Psoas muscle (tissue), 8 donors: Measurements from ENCODE around the gene SCML2. TPM values are rescaled to one million over a fixed set of nuclear protein-coding genes. Genes with fewer than 3 reads are reported as not detected.
"Not testable (repeated sequence)": the region's sequence is repeated elsewhere in the genome, so short reads cannot be mapped to it uniquely, and the experiment has no call there.

Experiments
- ATAC-seq, 4 donors: fragments of 200-7000 bp; cut with Tn5 transposase; one replicate each; pipeline ENCODE4 v1.9.1; 2020; ENCODE audit warnings: moderate library complexity in 3 of 4, mild to moderate bottlenecking in 2 of 4
- DNase-seq, 2 donors: peaks; one replicate each; pipeline ENCODE4 v3.0.0-alpha.2; 2020
- H3K27ac ChIP-seq: fragments of 200-600 bp; one replicate; pipeline ENCODE4 v1.8.0; 2022
- H3K27me3 ChIP-seq, 3 donors: fragments of 200-600 bp in 1 of 3; one replicate each; pipeline versions ENCODE4 v1.6.1 to v1.8.0; 2013 to 2022; ENCODE audit warnings: low read length in 2 of 3, mild to moderate bottlenecking in 2 of 3, moderate library complexity in 1 of 3; ENCODE audit not compliant: insufficient read depth in 3 of 3
- H3K36me3 ChIP-seq, 2 donors: fragments of 200-600 bp in 1 of 2; one replicate each; pipeline versions ENCODE4 v1.6.1 to v1.8.0; 2013 to 2022; ENCODE audit warnings: low read depth in 1 of 2, mild to moderate bottlenecking in 1 of 2, moderate library complexity in 1 of 2; ENCODE audit not compliant: insufficient read depth in 1 of 2
- H3K4me1 ChIP-seq: fragments of 200-600 bp; one replicate; pipeline ENCODE4 v1.8.0; 2022
- H3K4me3 ChIP-seq: fragments of 200-600 bp; one replicate; pipeline ENCODE4 v1.8.0; 2022; ENCODE audit warnings: mild to moderate bottlenecking
- H3K9me3 ChIP-seq: fragments of 200-600 bp; one replicate; pipeline ENCODE4 v1.8.0; 2022
- CTCF ChIP-seq: fragments of 200-600 bp; IDR thresholded peaks from one replicate; pipeline ENCODE4 v1.8.0; 2022; ENCODE audit warnings: antibody characterized with exemption
- WGBS, 3 donors: extraction: QIAGEN DNeasy Blood & Tissue Kit; methylation state at CpG; one replicate each; pipeline versions ENCODE4 v1.1.6 to v1.1.7; 2013; 5-methylcytosine and 5-hydroxymethylcytosine counted together
- intact Hi-C, 2 donors: fragments of 100-400 bp; cut with DNase I; formaldehyde crosslinking; loops; one replicate each; pipeline versions ENCODE4 v1.11.0 to v1.14.2; 2022
- polyA plus RNA-seq, 3 donors: library from polyadenylated mRNA; stranded (reverse); fragments of 200-250 nt; gene quantifications; one replicate each; pipeline ENCODE4 v1.2.3, GENCODE V29; 2013
- total RNA-seq, 4 donors: library from RNA; stranded (reverse); fragmentation: NEBNext Ultra II Directional in 2 of 4; extraction: Animal tissue kit (Norgen Biotek cat#: 25700) in 2 of 4; gene quantifications; one replicate each; pipeline versions ENCODE4 v1.2.1 to v1.2.4, GENCODE V29; 2021 to 2023
- donor health status: healthy with polysubstance abuse.
- donor health status: DM: no; HTN: no; CAD: no; lungs with moderate emphysema.
- donor health status: Bipolar disorder and iron deficiency.
- donor health status: healthy.
- donor health status: DM: yes; HTN: yes; CAD: no.
- donor health status: DM: no; HTN: no; CAD: no.
- donor health status: DM: no; HTN: no; CAD: no.
- donor health status: DM: yes; HTN: yes; CAD: no.

SCML2 gene
- total and polyA plus RNA-seq, 7 donors, result 1.1 to 3.0 (median 1.6) TPM

GRCh38 chrX:18255059-18255458, 99.4 kb downstream of the SCML2 start:
- WGBS, 3 donors, result 93 to 100% (median 94%) methylated on average over 1 of the region's 1 CpG
- ATAC-seq (no peak), DNase-seq (no peak)
- Histone ChIP-seq H3K27ac (no peak overlapping the region), H3K27me3 (no peaks in the 10 kb centered on the region), H3K4me1 (no peaks in the 10 kb centered on the region), H3K4me3 (no peak overlapping the region), H3K9me3 (no peaks in the 10 kb centered on the region), H3K36me3 (no peaks in the 10 kb centered on the region)
- no peak for TF ChIP-seq CTCF
- intact Hi-C loops, result no loop called here

DNA sequence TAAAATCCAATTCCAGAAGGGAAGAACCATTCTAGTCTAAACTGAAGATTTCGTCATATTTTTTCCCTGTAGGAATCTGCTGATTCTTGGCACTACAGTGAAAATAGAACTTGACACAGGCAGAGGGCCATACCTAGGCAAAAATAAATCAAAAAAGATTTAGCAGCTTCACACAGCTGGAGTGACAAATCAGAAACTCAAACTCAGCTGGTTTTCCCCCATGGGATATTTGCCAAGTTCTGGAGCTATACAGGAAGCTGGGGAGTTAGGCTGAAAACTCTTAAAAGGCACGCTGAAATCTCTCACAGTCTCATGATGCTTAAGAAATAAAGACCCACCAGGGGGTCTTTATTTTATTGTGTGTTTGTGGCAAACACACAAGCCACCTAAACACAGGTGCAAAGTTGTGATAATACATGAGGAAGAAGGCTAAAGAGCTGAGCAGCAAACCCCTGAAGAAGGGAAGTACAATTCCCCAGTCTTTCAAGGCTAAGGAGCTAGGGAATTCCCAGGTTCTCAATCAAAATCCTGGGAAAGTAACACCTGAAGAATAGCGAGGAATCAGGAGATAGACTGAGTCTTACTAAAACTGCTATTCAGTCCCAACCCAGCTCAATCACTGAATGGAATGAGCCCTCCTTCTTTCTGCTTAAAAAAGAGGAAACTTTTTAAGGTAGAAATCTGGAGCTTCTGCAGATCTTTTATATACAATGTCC, 101.7 kb downstream of the SCML2 start:
- no peak for DNase-seq
- intact Hi-C loops, result no loop called here
- no peak for TF ChIP-seq CTCF
- no peak for ATAC-seq
- Histone ChIP-seq H3K27ac (no peak overlapping the region), H3K9me3 (no peaks in the 10 kb centered on the region), H3K4me1 (no peaks in the 10 kb centered on the region), H3K4me3 (no peak overlapping the region), H3K27me3 (no peaks in the 10 kb centered on the region), H3K36me3 (no peaks in the 10 kb centered on the region)
- 34 to 45% (median 42%) methylated on average over 3 of the region's 3 CpGs for WGBS, 3 donors

DNA sequence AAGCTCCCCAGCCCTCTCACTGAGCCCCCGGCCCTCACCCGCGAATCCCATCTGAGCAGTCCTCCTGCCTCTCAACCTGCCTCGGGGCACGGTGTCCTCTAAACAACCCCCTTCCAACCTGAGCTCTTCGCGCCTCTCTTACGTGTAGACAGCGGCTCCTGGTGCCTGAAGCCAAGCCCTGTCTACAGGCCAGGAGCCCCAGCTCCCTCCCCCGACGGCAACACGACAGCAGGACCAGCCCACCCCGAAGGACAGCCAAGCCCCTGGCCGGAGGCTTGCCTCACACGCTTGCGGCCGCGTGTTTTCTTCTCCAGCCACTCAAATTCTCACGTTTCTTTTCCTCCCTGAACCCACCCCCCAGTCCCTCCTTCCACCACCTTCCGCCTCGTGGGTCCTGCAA, 124.8 kb downstream of the SCML2 start:
- intact Hi-C loops, ATAC-seq, H3K27me3 ChIP-seq, H3K4me3 ChIP-seq, H3K27ac ChIP-seq, H3K9me3 ChIP-seq, DNase-seq, H3K4me1 ChIP-seq, H3K36me3 ChIP-seq: not testable (repeated sequence)
- 64 to 69% (median 69%) methylated on average over 11 to 19 of the region's 21 CpGs for WGBS, 3 donors

DNA sequence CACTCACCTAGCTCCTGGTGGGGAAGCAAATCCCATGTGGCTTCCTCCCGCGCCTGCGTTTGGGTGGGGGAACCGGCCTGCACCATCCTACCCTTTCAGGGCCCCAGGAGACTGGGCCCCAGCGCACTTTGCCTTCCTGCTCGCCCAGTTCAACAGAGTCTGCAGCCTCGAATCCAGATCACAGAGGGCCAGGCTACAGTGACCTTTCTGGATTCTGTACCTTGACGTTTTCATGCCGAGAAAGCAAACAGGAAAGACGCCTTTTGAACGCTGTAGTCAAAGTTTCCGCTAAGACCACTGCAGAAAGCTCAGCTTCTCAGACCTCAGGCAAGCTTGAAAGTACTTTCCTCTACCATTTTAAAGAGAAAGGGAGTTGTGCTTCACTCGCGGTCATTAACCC, 126.4 kb downstream of the SCML2 start:
- DNase-seq (no peak), ATAC-seq (no peak)
- H3K4me1 ChIP-seq, result no peaks in the 10 kb centered on the region
- no peaks in the 10 kb centered on the region for H3K36me3 ChIP-seq
- no peak overlapping the region for H3K27ac ChIP-seq
- TF ChIP-seq CTCF, result no peak
- 79 to 84% (median 84%) methylated on average over 14 of the region's 14 CpGs for WGBS, 3 donors
- intact Hi-C loops, result no loop called here
- H3K27me3 ChIP-seq, result no peaks in the 10 kb centered on the region
- no peaks in the 10 kb centered on the region for H3K9me3 ChIP-seq
- no peak overlapping the region for H3K4me3 ChIP-seq

DNA sequence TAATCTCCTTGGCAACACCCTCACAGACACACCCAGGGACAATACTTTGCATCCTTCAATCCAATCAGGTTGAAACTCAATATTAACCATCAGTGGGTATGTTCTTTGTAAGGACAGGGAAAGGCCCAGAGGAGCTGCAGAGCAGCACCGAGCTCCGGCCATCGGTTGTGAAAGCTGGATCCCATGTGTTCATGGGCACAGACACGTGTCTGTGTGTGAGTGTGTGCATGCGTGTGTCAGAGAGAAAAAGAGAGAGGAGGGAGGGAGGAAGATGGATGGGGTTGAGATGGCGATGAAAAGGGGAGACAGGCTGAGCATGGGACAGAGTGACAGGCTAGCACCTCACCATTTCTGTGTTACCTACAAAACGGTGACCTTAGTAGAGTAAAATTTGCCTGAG, 127.0 kb downstream of the SCML2 start:
- H3K27me3 ChIP-seq, result no peaks in the 10 kb centered on the region
- 75 to 93% (median 85%) methylated on average over 7 of the region's 7 CpGs for WGBS, 3 donors
- intact Hi-C loops, result no loop called here

More for the DNA sequence above, 127.0 kb downstream of the SCML2 start:
- Histone ChIP-seq H3K36me3 (no peaks in the 10 kb centered on the region), H3K4me3 (no peak overlapping the region), H3K27ac (no peak overlapping the region), H3K4me1 (no peaks in the 10 kb centered on the region), H3K9me3 (no peaks in the 10 kb centered on the region)
- no peak for TF ChIP-seq CTCF
- ATAC-seq, result no peak
- no peak for DNase-seq
